Stomach (tissue), 4 donors: ENCODE data around the gene TRIM32.

Source experiments
- CTCF ChIP-seq, 7 experiments: fragments of 450-650 bp in 4 of 7; fragments of 200-600 bp in 3 of 7; sonication (generic) in 3 of 7; IDR thresholded peaks; one replicate each; pipeline ENCODE4 v1.5.1; 2016 to 2019; ENCODE audit warnings: antibody characterized with exemption in 7 of 7, control low read depth in 2 of 7, mild to moderate bottlenecking in 1 of 7
- EP300 ChIP-seq: sonication (generic); formaldehyde crosslinking; IDR thresholded peaks from one replicate; pipeline ENCODE4 v1.6.1; 2017; ENCODE audit warnings: antibody characterized with exemption
- POLR2A ChIP-seq, 4 donors: fragments of 450-650 bp; IDR thresholded peaks; one replicate each; pipeline ENCODE4 v1.6.1; 2016; ENCODE audit warnings: antibody characterized with exemption in 4 of 4, control low read depth in 2 of 4, mild to moderate bottlenecking in 1 of 4, moderate library complexity in 1 of 4
- POLR2AphosphoS5 ChIP-seq, 3 donors: sonication (generic); formaldehyde crosslinking; IDR thresholded peaks; one replicate each; pipeline ENCODE4 v1.6.1; 2016; ENCODE audit warnings: antibody characterized with exemption in 3 of 3

DNA sequence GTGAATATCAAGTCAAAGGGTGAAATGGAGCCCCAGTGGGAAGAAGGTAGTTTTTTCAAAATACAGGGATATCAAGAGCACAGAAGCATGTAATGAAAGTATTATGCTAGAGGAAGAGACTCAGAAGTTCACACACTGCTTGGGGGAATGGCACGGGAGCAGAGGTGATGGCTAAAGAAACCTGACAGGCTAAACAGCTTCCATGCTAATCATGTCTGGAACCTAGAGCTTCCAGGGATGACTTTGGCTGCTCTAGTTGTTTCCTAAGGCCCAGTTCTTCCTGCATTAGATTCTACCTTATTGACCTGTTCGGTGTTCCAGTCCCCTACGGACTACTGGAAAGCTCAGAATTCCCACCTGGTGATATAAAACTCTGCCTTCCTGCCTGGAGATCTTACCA, 34.3 kb downstream of the TRIM32 start:
- TF ChIP-seq CTCF (IDR thresholded peaks at IDR 0.05) (no peak), POLR2A (IDR thresholded peaks at IDR 0.05) (no peak), POLR2AphosphoS5 (IDR thresholded peaks at IDR 0.05) (no peak), EP300 (no peak)
